Hepatic stellate cell (primary cell): ENCODE measurements around the gene HEXIM1.

Source experiments
- DNase-seq: peaks from one replicate; pipeline ENCODE4 v3.0.0; 2011; ENCODE audit warnings: low spot score

Gene HEXIM1

DNA sequence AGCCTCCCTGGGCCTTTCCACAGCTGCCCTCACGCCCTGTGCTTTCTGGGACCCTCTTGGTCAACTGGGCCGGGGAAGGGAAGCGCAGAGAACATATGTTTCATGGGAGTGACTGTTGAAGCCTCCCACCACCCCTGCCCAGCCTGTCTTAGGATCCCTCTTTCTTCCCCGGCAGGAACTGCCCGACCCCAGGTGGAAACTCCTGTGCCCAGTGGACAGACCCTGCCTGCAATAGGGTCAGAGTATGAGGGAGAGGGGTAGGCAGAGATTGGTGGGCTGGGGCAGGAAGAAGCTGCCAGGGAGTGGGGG is 23.9 kb downstream of the HEXIM1 start:
- DNase-seq, result no peak

DNA sequence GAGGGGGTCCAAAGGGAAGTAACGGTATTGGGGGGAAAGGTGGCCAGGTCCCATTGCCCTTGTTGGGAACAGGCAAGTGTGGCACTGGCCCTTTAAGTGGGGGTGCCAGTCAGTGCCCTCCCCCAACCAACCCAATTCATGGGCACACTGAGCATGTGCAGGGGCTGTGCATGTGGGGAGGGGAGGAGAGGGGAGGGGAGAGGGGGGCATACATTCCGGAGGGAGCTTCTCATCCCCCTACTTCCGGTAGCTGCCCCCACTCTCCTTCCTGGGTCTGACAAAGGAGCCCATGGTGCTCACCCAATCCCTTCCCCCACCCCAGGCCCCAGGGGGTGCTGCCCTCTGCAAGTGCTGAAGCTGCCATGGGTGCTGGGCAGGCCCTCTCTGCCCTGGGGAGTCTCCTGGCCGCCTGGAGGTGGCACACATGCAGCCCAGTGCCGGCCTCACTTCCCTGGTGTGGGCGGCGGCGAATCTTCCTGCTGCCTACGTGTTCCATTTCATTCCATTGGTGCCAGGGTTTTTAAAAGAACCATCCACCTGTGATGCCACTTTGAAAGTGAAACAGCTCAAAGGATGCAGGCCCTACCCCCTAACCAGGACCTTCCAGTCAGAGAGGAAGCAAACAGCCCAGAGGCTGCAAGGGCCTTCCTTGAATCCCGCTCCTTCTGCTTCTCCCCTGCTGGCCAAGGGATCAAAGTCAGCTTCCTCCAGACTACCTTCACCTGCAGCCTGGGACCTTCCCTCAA is 24.4 kb downstream of the HEXIM1 start:
- no peak for DNase-seq

DNA sequence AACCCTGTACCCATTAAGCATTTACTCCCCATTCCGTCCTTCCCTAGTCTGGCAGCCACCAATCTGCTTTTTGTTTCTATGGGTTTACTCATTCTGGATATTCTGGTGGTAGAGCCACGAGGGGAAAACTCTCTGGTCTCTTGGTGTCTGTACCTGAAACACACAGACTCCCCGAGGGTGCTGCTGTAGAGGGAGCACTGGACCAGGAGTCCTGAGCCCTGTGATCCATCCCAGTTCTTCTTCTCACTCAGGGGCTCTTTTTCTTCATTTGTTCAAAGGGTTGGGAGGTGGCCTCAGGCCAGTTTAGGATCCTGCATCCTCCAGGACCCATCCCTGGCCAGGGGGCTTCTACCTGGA is 27.5 kb downstream of the HEXIM1 start:
- no peak for DNase-seq

DNA sequence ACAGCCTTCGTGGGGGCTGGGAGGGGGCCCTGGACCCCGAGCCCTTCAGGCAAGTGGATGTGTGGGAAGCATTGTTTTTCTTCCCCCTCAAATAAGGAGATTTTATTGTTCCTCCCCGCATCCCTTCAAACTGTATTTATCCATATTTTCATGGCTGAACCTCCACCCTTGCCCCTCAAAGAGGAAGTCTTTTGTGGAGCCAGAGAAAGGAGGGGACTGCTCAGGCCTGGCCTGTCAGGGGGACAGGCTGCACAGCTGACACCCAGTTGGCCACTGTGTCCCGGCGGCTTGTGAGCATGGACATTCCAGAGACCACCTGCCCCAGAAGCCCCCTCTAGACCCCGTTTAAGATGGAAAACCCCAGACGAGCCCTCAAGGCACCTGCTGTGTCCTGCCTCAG is 29.3 kb downstream of the HEXIM1 start:
- DNase-seq, result no peak

DNA sequence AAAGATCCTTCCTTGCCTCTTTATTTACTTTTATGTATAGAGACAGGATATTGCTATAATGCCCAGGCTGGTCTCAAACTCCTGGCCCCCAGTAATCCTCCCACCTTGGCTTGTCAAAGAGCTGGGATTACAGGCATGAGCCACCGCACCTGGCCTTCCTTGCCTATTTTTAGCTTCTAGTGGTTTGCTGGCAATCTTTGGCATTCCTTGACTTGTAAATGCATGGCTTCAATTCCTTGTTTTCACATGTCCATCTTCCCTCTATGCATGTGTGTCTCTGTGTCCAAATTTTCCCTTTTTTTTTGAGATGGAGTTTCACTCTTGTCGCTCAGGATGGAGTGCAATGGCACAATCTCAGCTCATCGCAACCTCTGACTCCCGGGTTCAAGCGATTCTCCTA is 35.9 kb downstream of the HEXIM1 start:
- no peak for DNase-seq

DNA sequence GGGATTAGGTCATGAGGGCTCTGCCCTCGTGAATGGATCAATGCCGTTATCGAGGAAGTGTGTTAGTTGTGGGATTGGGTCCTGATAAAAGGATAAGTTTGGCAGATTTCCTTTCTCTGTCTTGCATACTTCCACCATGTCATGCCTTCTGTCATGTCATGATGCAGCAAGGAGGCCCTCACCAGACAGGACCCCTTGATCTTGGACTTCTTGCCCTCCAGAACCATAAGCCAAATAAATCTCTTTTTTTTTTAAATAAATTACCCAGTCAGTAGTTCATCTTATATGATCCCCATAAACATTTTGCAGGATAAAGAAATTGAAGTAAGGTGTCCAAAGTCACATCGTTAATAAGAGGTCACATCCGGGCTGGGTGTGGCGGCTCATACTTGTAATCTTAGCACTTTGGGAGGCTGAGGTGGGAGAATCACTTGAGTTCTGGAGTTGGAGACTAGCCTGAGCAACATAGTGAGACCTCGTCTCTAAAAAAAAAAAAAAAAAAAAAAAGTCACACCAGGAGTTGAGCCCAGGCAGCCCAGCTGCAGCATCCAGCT is 38.6 kb downstream of the HEXIM1 start:
- no peak for DNase-seq

DNA sequence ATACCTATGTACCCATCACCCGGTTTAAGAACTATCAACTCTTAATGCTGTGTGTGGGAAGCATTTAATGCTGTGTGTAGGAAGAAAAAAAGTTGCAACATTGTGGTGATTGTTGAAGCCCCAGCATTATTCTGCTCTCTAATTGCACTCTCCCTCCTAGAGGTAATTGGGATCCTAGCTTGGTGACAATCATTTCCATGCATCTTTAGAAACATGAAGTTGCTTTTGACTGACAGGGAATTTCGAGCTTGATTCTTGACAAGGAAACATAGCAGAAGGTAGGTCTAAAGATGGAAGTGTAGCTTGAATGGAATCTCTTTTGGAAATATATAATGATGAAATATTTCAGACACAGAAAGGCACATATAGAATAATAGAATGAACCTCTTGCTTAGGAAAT is 40.7 kb downstream of the HEXIM1 start:
- DNase-seq, result no peak

DNA sequence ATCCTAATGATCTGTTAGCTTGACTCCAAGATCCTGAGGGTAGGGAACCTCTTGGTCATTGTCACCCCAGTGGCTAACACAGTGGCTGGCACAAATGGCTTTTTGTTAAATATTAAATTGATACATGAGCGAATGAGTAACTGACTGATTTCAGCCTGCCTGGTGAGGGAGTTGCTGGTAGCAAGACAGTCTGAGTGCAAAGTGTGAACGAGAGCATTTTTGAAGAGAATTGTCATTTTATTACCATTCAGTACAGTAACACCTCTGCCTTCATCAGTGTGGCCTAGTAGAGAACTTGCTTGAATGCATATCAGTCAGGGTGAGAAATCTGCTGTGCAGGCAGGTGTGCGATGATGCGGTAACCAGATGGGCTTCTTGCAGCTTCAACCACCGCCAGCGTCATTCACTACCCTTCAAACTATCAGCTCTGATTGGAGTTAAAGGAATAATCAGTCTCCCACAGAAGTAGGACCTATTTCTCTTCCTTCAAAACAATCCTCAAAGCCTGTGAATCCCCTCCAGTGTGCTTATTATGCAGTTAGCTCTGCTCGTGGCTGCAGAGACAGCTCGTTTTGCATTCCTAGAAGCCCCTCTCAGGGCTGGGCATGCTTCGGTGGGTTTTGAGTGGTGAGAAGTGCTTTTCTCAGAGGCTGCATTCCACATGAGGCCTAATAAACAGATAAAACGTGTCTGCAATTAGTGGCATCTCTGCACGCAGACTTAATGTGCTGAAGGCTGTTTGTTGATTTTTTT is 42.4 kb downstream of the HEXIM1 start:
- no peak for DNase-seq

DNA sequence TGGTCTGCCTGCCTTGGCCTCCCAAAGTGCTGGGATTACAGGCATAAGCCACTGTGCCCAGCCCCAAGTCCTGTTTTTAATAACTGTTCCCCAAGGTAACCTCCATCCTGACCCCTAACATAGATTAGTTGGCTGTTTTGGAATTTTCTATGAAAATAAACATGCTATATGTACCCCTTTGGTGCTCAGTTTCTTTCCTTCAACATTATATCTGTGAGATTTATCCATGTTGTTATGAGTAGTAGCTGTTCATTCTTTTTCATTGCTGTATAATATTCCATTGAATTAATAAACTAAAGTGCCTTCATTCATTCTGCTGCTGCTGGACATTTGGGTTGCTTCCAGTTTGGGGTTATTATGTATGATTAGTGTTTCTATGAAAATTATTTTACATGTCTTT is 47.1 kb downstream of the HEXIM1 start:
- DNase-seq, result no peak

DNA sequence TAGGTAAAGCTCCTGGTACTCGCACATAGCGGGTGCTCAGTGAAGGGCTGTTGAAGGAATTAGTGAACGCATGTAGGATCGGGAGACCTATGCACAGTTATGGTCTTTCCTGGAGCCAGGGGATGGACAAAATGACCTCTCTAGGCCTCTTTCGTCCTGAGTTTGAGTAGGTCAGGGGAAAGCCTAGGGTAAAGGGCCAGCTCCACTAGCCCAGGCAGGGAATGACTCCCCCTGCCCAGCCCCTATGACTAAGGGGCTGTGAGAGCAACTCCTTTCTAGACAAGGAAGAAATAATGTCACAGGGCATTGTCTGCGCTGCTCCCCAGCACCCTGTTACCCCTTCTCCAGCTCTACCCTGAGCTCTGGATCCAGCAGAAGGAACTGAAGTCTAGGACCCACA is 48.8 kb downstream of the HEXIM1 start:
- no peak for DNase-seq

DNA sequence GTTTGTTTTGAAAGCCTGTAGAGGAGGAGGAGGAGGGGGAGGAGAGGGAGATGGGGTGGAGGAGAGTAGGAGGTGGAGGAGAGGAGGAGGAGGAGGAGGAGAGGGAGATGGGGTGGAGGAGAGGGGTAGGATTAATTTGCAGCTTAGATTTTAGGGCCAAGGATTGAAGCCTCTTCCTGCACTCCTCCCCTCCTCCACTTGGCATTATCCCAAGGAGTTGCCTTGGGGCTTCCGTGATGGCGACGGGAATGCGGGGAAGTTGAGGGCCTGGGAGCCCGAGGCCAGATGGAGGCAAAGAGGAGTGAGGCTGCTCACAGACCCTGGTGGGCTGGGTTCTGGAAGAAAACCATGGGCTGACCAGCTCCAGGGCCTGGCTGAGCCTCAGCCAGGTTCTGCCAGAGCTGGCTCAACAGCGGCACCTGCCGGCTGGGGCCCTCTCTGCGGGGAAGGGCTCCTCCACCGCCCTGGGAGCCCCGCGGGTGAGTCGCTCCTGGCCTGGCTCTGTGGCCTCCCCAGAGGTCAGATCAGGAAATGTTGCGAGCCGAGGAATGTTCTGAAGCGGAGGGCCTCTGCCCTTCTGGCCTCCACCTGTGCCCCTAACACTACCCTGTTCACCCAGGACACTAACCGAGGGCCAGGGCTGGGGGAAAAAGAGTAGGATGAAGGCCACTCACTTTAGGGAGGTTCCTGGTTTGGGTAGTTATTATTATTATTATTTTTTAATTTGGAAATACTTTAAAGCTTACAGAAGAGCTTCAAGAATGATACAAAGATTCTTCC is 49.5 kb downstream of the HEXIM1 start:
- peak; percentile 86 for DNase-seq

DNA sequence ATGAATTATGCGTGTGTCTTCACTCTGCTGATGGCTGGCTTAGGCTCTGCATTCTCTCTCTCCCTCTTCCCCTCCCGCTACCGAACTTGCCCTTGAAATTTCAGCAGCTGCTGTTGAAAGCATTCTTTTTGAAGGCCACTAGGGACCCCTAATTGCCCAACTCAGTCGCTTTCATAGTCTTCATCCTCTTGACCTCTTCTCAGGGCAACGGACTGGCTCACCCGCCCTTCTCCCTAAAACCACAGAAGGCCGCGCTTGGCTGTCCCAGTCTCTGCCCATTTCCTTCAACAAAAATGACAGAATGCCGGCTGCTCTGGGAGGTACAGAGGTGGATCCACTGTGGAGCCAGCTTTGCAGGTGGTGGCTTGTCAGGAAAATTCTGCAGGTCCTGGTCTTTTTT is 52.4 kb downstream of the HEXIM1 start:
- DNase-seq, result no peak

DNA sequence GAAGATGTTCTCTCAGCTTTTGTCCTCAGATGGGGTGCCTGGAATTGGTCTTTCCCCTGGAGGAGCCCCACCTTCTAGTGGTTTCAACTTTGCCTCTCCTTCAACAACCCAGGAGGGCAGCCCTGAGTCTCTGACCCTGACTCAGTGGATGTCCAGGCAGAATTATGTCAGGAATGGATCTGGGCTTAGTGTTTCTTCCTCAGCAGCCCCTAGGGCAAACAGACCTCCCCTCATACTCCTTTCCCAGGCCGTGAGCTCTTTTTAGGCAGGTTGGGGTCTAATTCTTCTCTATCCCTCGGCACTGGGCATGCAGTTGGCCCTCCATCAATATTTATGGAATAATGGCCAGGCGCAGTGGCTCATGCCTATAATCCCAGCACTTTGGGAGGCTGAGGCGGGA is 53.2 kb downstream of the HEXIM1 start:
- DNase-seq, result no peak
